Activated effector memory CD4-positive, alpha-beta T cell treated with Interleukin-2 at 50 U/mL for 16 hours (primary cell): ENCODE results near the gene NFATC1.

Experiments
- DNase-seq: peaks from one replicate; pipeline ENCODE4 v3.0.0-alpha.2; 2020

NFATC1 gene

GRCh38 chr18:79445696-79446561, 50.2 kb downstream of the NFATC1 start:
- no peak for DNase-seq

- no peak for DNase-seq
Measured at GRCh38 chr18:79446931-79447330, 51.2 kb downstream of the NFATC1 start.

GRCh38 chr18:79447703-79448367, 52.1 kb downstream of the NFATC1 start:
- no peak for DNase-seq

- DNase-seq = no peak
Measured at GRCh38 chr18:79448621-79449020, 52.9 kb downstream of the NFATC1 start.

GRCh38 chr18:79449551-79450288, 54.0 kb downstream of the NFATC1 start:
- DNase-seq = no peak

- no peak for DNase-seq
Measured at GRCh38 chr18:79450289-79451080, 54.8 kb downstream of the NFATC1 start.

GRCh38 chr18:79451237-79452125, 55.8 kb downstream of the NFATC1 start:
- DNase-seq = no peak

- no peak for DNase-seq
Measured at GRCh38 chr18:79452190-79452990, 56.7 kb downstream of the NFATC1 start.

GRCh38 chr18:79452991-79453645, 57.4 kb downstream of the NFATC1 start:
- no peak for DNase-seq

GRCh38 chr18:79453816-79454735, 58.3 kb downstream of the NFATC1 start:
- DNase-seq = no peak

GRCh38 chr18:79455261-79455660, 59.5 kb downstream of the NFATC1 start:
- no peak for DNase-seq

GRCh38 chr18:79456105-79456980, 60.6 kb downstream of the NFATC1 start:
- no peak for DNase-seq

- no peak for DNase-seq
Measured at GRCh38 chr18:79457239-79457638, 61.5 kb downstream of the NFATC1 start.

- DNase-seq = no peak
Measured at GRCh38 chr18:79457652-79458051, 61.9 kb downstream of the NFATC1 start.

GRCh38 chr18:79458131-79458838, 62.6 kb downstream of the NFATC1 start:
- no peak for DNase-seq

- no peak for DNase-seq
Measured at GRCh38 chr18:79458917-79459803, 63.4 kb downstream of the NFATC1 start.
